Activated T-helper 2 cell treated with anti-CD3 and anti-CD28 coated beads, Interferon-gamma antibody, Interleukin-2, Interleukin-4, amounts not matched to agents 10 μg/mL and 5 μg/mL and 100 μg/mL, durations not matched to agents 14 hours and 24 hours and 36 hours (primary cell): ENCODE measurements around the gene HERC4. TPM values are rescaled to one million over a fixed set of nuclear protein-coding genes. Genes with fewer than 3 reads are reported as not detected.
"Not testable (repeated sequence)": the region's sequence is repeated elsewhere in the genome, so short reads cannot be mapped to it uniquely, and the experiment has no call there.

Experiments
- DNase-seq: peaks from one replicate; pipeline ENCODE4 v3.0.0; 2021; ENCODE audit warnings: low spot score
- H3K27ac Mint-ChIP-seq: one replicate; pipeline ENCODE4 v1.8.0; 2021; ENCODE audit warnings: mixed read lengths
- H3K27me3 Mint-ChIP-seq: one replicate; pipeline ENCODE4 v1.8.0; 2021; ENCODE audit warnings: low read depth, mixed read lengths
- H3K36me3 Mint-ChIP-seq: one replicate; pipeline ENCODE4 v1.8.0; 2021; ENCODE audit warnings: low read depth, mixed read lengths
- H3K4me1 Mint-ChIP-seq: one replicate; pipeline ENCODE4 v1.8.0; 2021; ENCODE audit warnings: low read depth, mixed read lengths
- H3K4me3 Mint-ChIP-seq: one replicate; pipeline ENCODE4 v1.8.0; 2021; ENCODE audit warnings: low read depth, mild to moderate bottlenecking, moderate library complexity, mixed read lengths
- H3K9me3 Mint-ChIP-seq: one replicate; pipeline ENCODE4 v1.8.0; 2021; ENCODE audit warnings: mixed read lengths
- intact Hi-C: fragments of 100-400 bp; cut with micrococcal nuclease; formaldehyde crosslinking; loops from one replicate; pipeline ENCODE4 v1.15.1; 2023
- total RNA-seq: library from RNA; stranded (reverse); gene quantifications from 2 replicates; pipeline ENCODE4 v1.2.3, GENCODE V29; 2022

The HERC4 gene
- total RNA-seq, 1 donor from 2014 or later = 48.9 TPM

DNA sequence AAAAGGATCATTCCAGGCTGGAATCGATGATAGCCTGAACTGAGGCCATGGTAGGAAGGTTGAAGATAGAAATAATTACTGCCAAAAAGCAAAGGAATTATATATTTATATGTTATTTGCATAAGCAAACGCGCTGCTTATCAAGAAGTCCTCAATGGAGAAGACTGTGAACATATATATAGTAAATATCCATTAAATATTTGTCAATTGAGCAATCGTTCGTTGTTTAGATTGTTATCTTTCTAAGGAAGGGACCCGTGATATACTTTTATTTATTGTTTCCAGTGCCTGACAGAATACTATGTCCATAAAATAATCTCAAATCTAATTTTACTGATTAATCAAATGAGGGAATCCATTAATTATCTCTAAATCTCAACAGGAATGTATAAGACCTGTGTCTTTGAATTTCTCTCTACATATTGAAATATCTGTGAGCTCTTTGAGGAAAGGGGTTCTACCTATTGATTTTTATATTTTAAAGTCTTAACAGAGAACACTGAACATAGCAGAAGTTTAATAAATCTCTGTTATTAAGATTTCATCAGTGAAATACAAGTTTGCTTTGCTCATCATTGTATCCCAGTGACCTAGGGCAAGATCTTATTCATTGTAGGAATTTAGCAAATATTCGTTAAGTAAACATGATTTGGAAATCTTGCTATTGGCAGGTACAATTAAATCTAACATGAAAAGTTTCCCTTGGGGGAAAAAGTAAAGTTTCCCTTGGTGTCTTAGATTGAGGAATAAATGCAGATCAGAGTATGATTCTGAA, 12.0 kb upstream of the HERC4 start:
- intact Hi-C loops = no loop called here

DNA sequence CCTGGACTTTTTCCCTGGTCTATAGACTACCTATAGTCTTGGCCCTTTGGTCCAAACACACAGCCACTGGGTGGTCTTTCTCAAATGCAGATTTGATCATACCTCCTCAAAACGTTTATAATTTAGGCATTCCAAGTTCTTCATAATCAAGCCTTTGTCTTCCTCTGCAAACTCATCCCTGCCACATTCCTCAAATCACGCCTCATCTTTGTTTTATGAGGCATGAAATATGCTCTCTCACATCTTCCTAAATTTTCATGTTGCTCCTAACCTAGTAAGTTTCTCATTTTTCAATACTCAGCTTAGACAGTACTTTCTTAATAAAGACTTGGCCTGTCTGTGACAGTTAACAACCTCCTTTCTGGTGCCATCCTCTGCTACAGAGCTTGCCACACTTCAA, 10.9 kb upstream of the HERC4 start:
- H3K4me3 Mint-ChIP-seq = no peak overlapping the region
- peaks cover 7% of the 10 kb centered on the region for H3K27me3 Mint-ChIP-seq
- intact Hi-C loops = no loop called here
- no peaks in the 10 kb centered on the region for H3K36me3 Mint-ChIP-seq
- H3K27ac Mint-ChIP-seq = no peak overlapping the region
- H3K4me1 Mint-ChIP-seq = peaks cover 12% of the 10 kb centered on the region
- no peaks in the 10 kb centered on the region for H3K9me3 Mint-ChIP-seq
- DNase-seq = no peak

More for the DNA sequence above, 12.0 kb upstream of the HERC4 start:
- Mint-ChIP-seq H3K27me3 (peaks cover 7% of the 10 kb centered on the region), H3K4me3 (no peak overlapping the region), H3K9me3 (no peaks in the 10 kb centered on the region), H3K36me3 (no peaks in the 10 kb centered on the region), H3K27ac (no peak overlapping the region), H3K4me1 (peaks cover 12% of the 10 kb centered on the region)
- no peak for DNase-seq

DNA sequence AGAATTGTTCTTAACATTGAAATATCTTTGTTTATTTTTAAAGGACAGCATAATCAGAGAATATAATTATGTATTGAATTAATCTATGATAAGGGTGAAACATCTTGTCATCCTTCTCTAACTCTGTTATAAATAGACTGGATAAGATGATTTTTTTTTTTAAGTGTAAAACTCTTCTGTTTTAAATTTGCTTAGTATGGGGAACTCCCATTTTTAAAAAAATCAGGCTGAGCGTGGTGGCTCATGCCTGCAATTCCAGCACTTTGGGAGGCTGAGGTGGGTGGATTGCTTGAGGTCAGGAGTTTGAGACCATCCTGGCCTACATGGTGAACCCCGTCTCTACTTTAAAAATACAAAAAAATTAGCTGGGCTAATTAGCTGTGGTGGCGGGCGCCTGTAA, 9.4 kb upstream of the HERC4 start:
- H3K9me3 Mint-ChIP-seq = no peaks in the 10 kb centered on the region
- H3K27ac Mint-ChIP-seq = no peak overlapping the region
- no peak overlapping the region for H3K4me3 Mint-ChIP-seq
- no peak for DNase-seq
- peaks cover 7% of the 10 kb centered on the region for H3K27me3 Mint-ChIP-seq
- no peaks in the 10 kb centered on the region for H3K36me3 Mint-ChIP-seq
- intact Hi-C loops = no loop called here
- peaks cover 10% of the 10 kb centered on the region for H3K4me1 Mint-ChIP-seq

- DNase-seq = no peak
- Mint-ChIP-seq H3K36me3 (no peaks in the 10 kb centered on the region), H3K27ac (no peak overlapping the region), H3K4me3 (no peak overlapping the region), H3K9me3 (no peaks in the 10 kb centered on the region), H3K4me1 (peaks cover 10% of the 10 kb centered on the region), H3K27me3 (peaks cover 7% of the 10 kb centered on the region)
- intact Hi-C loops = no loop called here
Observed at GRCh38 chr10:68083953-68084352, 8.9 kb upstream of the HERC4 start.

GRCh38 chr10:68082872-68083271, 7.8 kb upstream of the HERC4 start:
- Mint-ChIP-seq H3K4me3 (no peak overlapping the region), H3K4me1 (peaks cover 6% of the 10 kb centered on the region), H3K36me3 (no peaks in the 10 kb centered on the region), H3K27ac (no peak overlapping the region), H3K27me3 (peaks cover 7% of the 10 kb centered on the region), H3K9me3 (no peaks in the 10 kb centered on the region)
- intact Hi-C loops = loop anchor here (1.0 kb wide), 1 partner anchor 73 kb away; no protein-coding TSS in a partner anchor
- no peak for DNase-seq

DNA sequence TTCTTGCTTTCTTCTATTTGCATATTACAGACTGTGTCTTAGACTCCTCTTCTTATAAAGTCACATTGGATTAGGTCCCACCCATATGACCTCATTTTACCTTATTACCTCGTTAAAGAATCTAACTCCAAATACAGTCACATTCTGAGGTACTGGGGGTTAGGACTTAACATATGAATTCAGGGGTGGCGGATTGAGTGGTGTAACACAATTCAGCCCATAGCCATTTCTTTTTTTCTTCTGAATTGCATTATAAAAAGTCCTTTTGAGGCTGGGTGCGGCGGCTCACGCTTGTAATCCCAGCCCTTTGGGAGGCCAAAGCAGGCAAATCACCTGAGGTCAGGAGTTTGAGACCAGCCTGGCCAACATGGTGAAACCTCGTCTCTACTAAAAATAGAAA, 6.8 kb upstream of the HERC4 start:
- intact Hi-C loops = loop anchor here (1.0 kb wide), 1 partner anchor 74 kb away; no protein-coding TSS in a partner anchor
- Mint-ChIP-seq H3K9me3 (no peaks in the 10 kb centered on the region), H3K4me1 (peaks cover 11% of the 10 kb centered on the region), H3K4me3 (no peak overlapping the region), H3K27ac (no peak overlapping the region), H3K27me3 (peaks cover 7% of the 10 kb centered on the region), H3K36me3 (no peaks in the 10 kb centered on the region)
- no peak for DNase-seq

DNA sequence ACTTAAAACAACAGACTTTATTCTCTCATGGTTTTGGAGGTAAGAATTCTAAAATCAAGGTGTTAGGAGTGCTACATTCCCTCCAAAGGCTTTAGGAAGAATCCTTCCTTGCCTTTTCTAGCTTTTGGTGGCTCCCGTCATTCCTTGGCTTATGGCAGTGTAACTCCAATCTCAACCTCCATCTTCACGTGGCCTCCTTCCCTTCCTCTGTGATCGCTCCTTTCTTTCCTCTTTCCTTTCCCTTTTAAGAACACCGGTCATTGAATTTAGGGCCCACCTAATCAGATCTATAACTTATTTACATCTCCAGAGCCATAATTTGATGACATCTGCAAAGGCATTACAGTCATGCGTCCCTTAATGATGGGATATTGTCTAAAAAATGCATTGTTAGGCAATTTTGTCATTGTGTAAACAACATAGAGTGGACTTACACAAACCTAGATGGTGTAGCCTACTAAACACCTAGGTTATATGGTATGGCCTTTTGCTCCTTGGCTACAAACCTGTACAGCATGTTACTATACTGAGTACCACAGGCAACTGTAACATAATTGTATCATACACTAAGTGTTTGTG, 5.9 kb upstream of the HERC4 start:
- Mint-ChIP-seq H3K36me3 (no peaks in the 10 kb centered on the region), H3K4me1 (peaks cover 12% of the 10 kb centered on the region), H3K9me3 (no peaks in the 10 kb centered on the region), H3K27me3 (peaks cover 5% of the 10 kb centered on the region), H3K4me3 (no peak overlapping the region), H3K27ac (no peak overlapping the region)
- DNase-seq = no peak
- intact Hi-C loops = no loop called here

DNA sequence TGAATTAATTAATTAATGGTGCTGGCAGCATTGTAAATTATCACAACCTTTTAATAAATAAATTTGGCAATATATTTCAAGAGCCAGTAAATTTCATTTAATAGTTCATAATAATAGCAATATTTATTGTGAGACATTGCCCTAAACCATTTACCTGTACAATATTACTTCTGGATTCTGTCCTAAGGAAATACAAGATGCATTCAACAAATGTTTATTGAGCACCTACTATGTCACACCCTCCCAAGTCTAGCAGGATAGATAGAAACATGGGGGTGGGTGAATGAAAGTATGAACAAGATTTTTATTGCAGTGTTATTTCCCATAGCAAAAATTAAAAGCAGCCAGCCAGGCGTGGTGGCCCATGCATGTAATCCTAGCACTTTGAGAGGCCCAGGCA, 4.4 kb upstream of the HERC4 start:
- H3K27me3 Mint-ChIP-seq = peaks cover 5% of the 10 kb centered on the region
- H3K4me1 Mint-ChIP-seq = peaks cover 18% of the 10 kb centered on the region
- intact Hi-C loops = loop anchor here (5.0 to 10.0 kb wide), 3 partner anchors 295 to 467 kb away; partner anchors contain the start of gene RUFY2
- H3K27ac Mint-ChIP-seq = no peak overlapping the region
- no peak for DNase-seq
- H3K4me3 Mint-ChIP-seq = no peak overlapping the region
- H3K9me3 Mint-ChIP-seq = no peaks in the 10 kb centered on the region
- H3K36me3 Mint-ChIP-seq = peaks cover 3% of the 10 kb centered on the region

- intact Hi-C loops = loop anchor here (1.0 to 10.0 kb wide), 4 partner anchors 11 to 465 kb away; partner anchors contain the start of gene RUFY2
- H3K27ac Mint-ChIP-seq = peak overlapping the region; percentile 22
Observed at GRCh38 chr10:68077026-68077425, 1.9 kb upstream of the HERC4 start.

DNA sequence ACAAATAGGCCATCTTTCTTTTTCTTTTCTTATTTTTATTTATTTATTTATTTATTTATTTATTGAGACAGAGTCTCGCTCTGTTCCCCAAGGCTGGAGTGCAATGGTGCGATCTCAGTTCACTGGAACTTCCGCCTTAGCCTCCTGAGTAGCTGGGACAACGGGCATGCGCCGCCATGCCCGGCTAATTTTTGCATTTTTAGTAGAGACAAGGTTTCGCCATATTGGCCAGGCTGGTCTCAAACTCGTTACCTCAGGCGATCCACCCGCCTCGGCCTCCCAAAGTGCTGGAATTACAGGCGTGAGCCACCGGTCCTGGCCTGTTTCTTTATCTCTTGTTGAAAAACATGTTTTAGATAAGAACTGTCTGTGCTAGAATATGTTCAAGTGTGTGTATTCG, 998 bp upstream of the HERC4 start:
- Mint-ChIP-seq H3K36me3 (peaks cover 28% of the 10 kb centered on the region), H3K4me1 (peaks cover 37% of the 10 kb centered on the region)
- H3K9me3 Mint-ChIP-seq, H3K27me3 Mint-ChIP-seq, H3K27ac Mint-ChIP-seq, DNase-seq, H3K4me3 Mint-ChIP-seq: not testable (repeated sequence)
- intact Hi-C loops = loop anchor here (5.0 to 10.0 kb wide), 3 partner anchors 291 to 464 kb away; partner anchors contain the start of gene RUFY2

More at GRCh38 chr10:68077026-68077425, 1.9 kb upstream of the HERC4 start:
- DNase-seq = no peak
- Mint-ChIP-seq H3K36me3 (peaks cover 21% of the 10 kb centered on the region), H3K4me3 (no peak overlapping the region), H3K9me3 (no peaks in the 10 kb centered on the region), H3K27me3 (no peaks in the 10 kb centered on the region), H3K4me1 (peaks cover 30% of the 10 kb centered on the region)

DNA sequence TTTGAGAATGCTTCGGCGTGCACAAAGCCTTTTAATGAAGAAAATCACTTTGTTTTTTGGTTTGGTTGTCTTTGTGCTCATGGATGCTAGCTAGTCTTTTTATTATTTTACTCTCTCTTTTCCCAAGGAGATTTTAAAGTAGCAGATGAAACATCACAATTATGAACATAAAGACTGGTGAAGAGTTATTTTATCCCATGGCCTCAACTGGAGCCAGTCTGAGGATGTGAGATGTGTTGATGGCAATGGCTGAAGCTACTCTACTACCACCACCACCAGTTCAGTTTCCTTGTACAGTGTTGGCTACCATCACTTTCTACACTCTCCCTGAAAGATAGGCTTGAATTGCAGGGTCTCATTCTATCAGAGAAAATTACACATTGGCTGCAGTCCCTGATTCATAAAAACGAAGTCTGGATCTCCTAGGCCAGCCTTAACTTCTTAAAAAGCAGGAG, 494 bp upstream of the HERC4 start:
- intact Hi-C loops = loop anchor here (1.0 to 10.0 kb wide), 6 partner anchors 191 to 645 kb away; partner anchors contain the start of genes CCAR1, RUFY2 and SIRT1
- Mint-ChIP-seq H3K4me3 (peak overlapping the region; percentile 42), H3K9me3 (no peaks in the 10 kb centered on the region), H3K27me3 (no peaks in the 10 kb centered on the region), H3K4me1 (peaks cover 42% of the 10 kb centered on the region), H3K36me3 (peaks cover 33% of the 10 kb centered on the region), H3K27ac (peak overlapping the region; percentile 68)
- no peak for DNase-seq

GRCh38 chr10:68074031-68074774, 880 bp downstream of the HERC4 start:
- intact Hi-C loops = loop anchor here (1.0 to 10.0 kb wide), 4 partner anchors 257 to 647 kb away; partner anchors contain the start of genes CCAR1 and RUFY2
- DNase-seq = no peak
- Mint-ChIP-seq H3K4me3 (peak overlapping the region; percentile 96), H3K4me1 (peaks cover 45% of the 10 kb centered on the region), H3K36me3 (peaks cover 36% of the 10 kb centered on the region), H3K9me3 (no peaks in the 10 kb centered on the region), H3K27me3 (no peaks in the 10 kb centered on the region), H3K27ac (peak overlapping the region; percentile 92)
